Activated T-cell treated with anti-CD3 and anti-CD28 coated beads for 24 hours (primary cell): ENCODE results near the gene WFIKKN1.

Experiments
- DNase-seq: peaks from one replicate; pipeline ENCODE4 v3.0.0-alpha.2; 2020; ENCODE audit warnings: low read depth

Gene WFIKKN1

GRCh38 chr16:630815-631405, at the start of gene WFIKKN1:
Gene WFIKKN1 (plus strand): TSS chr16:630985. CDS start chr16:631254, 269 bp downstream.
- DNase-seq: no peak

- no peak for DNase-seq
Measured at GRCh38 chr16:582218-582613, 48.6 kb upstream of the WFIKKN1 start.

- no peak for DNase-seq
Measured at GRCh38 chr16:582614-583331, 48.0 kb upstream of the WFIKKN1 start.

GRCh38 chr16:583470-583814, 47.3 kb upstream of the WFIKKN1 start:
- DNase-seq: no peak

- DNase-seq: no peak
Measured at GRCh38 chr16:583815-584591, 46.8 kb upstream of the WFIKKN1 start.

- no peak for DNase-seq
Measured at GRCh38 chr16:585351-585750, 45.4 kb upstream of the WFIKKN1 start.

GRCh38 chr16:586047-586644, 44.6 kb upstream of the WFIKKN1 start:
- DNase-seq: no peak

- DNase-seq: no peak
Measured at GRCh38 chr16:586645-587590, 43.9 kb upstream of the WFIKKN1 start.

- peak; percentile 53 for DNase-seq
Measured at GRCh38 chr16:588639-588888, 42.2 kb upstream of the WFIKKN1 start.

GRCh38 chr16:588889-589657, 41.7 kb upstream of the WFIKKN1 start:
- peak; percentile 96 for DNase-seq

- peak; percentile 98 for DNase-seq
Measured at GRCh38 chr16:589658-590187, 41.1 kb upstream of the WFIKKN1 start, which contains the start of gene RAB40C. Gene RAB40C (plus strand): TSS chr16:590066. CDS start chr16:590292, 226 bp downstream.

GRCh38 chr16:590188-590814, 40.5 kb upstream of the WFIKKN1 start:
- DNase-seq: no peak

- no peak for DNase-seq
Measured at GRCh38 chr16:590815-591200, 40.0 kb upstream of the WFIKKN1 start.

- no peak for DNase-seq
Measured at GRCh38 chr16:591231-591630, 39.6 kb upstream of the WFIKKN1 start.

GRCh38 chr16:591892-592517, 38.8 kb upstream of the WFIKKN1 start:
- no peak for DNase-seq

- DNase-seq: no peak
Measured at GRCh38 chr16:592518-593306, 38.1 kb upstream of the WFIKKN1 start.

- DNase-seq: no peak
Measured at GRCh38 chr16:593406-593805, 37.4 kb upstream of the WFIKKN1 start.

GRCh38 chr16:593807-594206, 37.0 kb upstream of the WFIKKN1 start:
- DNase-seq: no peak

- no peak for DNase-seq
Measured at GRCh38 chr16:595094-595528, 35.7 kb upstream of the WFIKKN1 start.
